Fibroblast of the conjunctiva (primary cell): ENCODE data around the gene TCIRG1.
A peak's percentile ranks its signal among the peaks of the same experiment; 100 is the strongest.
"Not testable (repeated sequence)": the region's sequence is repeated elsewhere in the genome, so short reads cannot be mapped to it uniquely, and the experiment has no call there.

Experiments used
- DNase-seq: peaks from one replicate; pipeline ENCODE4 v3.0.0-alpha.2; 2010; ENCODE audit warnings: low read depth

Gene TCIRG1

DNA sequence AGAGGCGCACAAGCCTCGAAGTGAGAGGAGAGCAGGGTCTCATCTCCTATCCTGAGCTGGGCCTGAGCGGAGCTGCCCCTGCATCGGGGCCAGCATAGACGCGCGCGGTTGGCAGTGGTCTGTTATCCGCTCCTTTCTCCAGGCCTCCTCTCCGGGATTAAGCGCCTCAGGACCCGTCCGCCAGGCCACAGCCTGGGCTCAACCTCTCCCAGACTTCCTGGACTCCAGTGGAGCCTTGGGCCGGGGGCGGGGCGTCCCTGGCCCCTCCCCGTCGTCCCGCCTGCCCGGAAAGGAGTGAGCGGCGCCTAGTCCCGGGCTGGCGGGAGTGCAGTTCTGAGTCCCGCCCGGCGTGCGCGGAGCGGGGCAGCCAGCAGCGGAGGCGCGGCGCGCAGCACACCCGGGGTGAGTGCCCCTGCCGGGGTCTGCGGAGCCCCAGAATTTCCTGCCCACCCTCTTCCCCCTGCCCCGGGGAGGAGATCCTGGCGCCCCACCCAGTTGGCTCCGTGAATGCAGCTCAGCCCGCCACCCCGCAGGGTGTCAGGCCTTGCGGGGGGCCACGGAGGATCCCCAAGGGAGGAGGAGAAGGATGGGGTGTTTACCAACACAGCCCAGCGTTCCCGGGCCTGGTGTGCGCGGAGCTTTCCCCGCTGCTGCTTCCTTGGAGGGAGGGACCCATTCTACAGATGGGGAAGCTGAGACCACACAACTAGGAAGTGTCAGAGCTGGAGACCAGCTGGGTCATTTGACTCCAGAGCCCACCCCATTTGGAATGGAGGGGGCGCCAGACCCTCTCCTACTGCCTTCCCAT is at the start of gene TCIRG1:
TCIRG1 (plus strand) TSS at position 308 of the 808 bp plus-strand sequence. CDS start 2,247 bp downstream, outside the sequence.
- peak; percentile 59 for DNase-seq

- not testable (repeated sequence) for DNase-seq
These were observed 48.1 kb upstream of the TCIRG1 start for GRCh38 chr11:67990546-67991346.

DNA sequence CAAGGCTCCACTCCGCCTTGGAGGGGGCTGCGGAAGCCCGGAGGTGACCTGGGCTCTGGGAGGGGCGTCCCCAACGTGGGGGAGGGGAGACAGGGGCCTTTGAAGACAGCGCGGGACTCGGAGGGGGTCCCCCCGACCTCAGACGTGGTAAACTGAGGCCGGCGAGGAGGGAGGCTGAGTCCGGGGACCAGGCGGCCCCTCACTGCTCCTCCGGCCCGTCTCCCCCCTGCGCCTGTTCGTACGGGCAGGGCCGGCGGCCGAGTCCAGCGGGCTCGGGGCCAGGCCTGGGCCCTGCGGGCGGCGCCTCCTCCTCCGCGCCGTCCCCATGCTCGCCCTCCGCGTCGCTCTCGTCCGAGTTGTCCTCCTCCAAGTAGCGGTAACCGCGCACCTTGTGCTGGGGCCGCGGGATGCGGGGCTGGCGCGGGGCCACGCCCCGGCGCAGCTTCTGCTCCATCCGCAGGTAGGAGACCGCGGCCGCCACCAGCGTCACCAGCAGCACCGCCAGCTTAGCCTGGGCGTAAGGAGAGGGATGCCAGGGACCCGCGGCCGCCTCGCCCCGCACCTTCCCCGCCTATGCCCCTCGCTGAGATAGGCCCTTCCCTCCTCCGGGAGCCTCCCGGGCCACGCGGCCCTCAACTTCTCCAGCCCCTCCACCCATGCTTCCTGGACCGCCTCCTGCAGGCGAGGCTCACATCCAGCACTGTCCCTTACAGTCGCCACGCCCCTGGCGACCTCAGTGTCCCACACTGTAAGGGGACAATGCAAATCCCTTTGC is 47.3 kb upstream of the TCIRG1 start:
- DNase-seq: not testable (repeated sequence)

GRCh38 chr11:67993821-67994220 is 45.0 kb upstream of the TCIRG1 start:
- not testable (repeated sequence) for DNase-seq

DNA sequence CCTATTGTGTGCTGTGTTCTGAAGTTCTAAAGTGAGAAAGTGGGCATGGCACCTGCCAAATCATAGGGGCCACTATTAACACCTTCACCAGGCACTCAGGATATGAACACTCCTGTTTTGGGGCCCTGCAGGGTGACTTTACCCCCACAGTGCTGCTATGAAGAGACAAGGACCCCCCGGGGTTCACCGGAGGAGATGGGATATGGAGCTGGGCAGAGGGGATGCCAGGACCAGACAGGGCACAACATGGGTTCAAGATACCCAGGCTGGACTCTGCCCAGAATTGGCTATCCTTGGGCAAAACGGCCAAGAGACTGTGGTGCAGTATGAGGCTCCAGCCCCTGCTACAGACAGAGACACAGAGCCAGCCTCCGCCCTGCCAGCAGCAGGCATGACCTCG is 44.4 kb upstream of the TCIRG1 start:
- DNase-seq: not testable (repeated sequence)

GRCh38 chr11:67995129-67995528 is 43.7 kb upstream of the TCIRG1 start:
- not testable (repeated sequence) for DNase-seq

- not testable (repeated sequence) for DNase-seq
These were observed 43.2 kb upstream of the TCIRG1 start for GRCh38 chr11:67995579-67995978.

DNA sequence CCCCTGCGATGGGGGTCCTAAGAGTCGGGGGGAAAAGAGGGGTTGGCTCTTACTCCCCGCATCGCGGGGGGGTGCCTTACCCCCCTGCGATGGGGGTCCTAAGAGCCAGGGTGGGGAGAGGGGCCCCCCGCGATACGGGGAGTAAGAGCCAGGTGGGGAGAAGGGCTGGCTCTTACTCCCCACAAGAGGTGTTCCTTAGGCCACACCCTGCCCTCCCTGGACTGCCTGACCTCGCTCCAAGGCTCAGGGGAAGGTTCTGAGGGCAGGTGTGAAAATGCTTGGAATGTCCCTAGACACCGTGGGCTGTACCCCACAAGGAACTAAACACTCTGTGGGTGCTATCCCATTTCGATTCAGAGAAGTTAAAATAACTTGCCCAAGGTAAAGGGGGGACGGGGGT is 42.8 kb upstream of the TCIRG1 start:
- no peak for DNase-seq

DNA sequence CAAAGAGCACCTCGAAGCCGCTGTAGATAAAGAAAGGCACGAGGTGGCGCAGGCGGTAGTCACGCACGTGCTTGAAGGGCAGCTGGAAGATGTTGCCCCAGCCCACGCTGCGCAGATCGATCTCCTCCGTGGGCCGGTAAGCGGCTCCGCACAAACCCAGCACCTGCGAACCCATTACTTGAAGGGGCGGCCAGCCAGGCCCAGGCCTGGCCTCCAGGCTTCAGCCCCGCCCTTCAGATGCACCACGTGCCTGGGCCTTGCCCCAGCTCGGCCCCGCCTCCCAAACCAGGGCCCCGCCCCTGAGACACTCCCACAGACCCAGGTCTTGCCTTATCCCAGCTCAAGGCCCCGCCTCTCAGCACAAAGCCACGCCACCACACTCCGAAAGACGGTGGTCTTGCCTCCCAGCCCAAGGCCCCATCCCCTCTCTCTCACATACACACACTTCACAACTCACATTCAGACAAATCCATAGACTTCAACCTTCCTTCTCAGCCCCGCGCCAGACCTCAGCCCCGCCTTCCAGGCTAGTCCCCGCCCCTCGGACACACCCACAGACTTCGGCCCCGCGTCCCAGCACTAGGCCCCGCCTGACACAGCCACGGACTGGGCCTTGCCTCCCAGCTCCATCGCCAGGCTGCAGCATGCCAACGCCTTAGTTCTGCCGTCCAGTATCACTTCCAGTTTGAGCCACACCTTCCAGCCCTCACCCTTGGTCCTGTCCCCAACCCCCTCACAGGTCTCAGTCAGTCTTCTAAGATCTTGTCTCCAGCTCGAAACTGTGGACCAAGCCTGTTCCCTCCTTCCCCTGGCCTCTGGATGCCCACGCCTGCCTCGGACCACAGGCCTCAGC is 42.0 kb upstream of the TCIRG1 start:
- DNase-seq: no peak

DNA sequence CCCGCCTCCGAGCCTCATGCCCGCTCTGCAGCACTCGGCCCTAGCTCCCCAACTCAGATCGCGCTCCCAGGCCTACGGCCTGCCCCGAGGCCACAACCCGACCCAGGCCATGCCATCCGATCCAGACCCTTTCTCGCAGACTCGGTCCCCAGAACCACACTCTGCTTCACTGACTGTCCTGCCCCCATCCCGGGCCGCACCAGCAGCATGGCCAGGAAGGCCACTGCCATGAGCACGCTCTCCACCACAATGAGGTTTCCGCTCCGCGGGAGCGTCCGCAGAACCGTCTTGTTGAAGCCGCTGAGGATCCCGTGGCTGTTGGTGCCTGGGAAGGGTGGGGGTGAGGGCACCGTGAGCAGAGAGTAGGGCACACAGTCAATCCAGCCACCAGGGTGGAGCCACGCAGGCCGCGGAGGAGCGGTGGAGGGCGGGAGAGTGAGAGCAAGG is 41.3 kb upstream of the TCIRG1 start:
- DNase-seq: no peak

DNA sequence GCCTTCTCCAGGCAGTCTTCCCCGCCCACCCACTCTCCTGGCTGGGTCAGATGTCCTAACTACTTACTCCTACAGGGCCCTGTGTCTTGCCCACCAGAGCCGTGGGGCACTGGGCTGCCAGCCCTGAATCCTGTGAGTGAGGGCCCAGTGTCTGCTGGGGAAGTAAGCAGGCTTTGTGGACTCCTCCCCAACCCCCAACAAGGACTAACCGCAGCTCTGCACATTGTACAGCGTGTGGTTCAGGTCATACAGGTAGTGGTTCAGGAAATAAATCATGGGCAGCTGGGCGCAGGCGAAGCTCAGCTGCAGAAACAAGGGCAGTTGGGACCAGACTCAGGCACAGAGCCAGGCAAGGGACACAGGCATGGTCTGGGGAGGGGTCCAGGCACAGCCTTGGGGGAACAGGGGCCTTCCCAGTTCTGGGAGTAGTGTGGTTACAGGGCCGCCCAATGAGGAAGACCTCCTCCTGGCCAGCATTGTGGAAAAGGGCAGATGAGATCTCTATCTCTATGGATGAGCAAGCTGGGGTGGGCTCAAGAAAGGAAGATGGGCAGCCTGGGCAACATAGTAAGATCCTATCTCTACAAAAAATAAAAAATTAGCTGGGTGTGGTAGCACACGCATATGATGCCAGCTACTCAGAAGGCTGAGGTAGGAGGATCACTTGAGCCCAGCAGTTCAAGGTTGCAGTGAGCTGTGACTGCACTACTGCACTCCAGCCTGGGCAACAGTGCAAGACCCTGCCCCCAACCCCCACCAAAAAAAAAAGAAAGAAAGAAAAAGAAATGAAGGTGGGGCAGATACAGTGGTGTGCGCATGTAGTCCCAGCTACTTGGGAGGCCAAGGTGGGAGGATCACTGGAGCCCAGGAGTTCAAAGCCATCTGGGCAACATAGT is 40.4 kb upstream of the TCIRG1 start:
- DNase-seq: no peak

- DNase-seq: no peak
These were observed 39.6 kb upstream of the TCIRG1 start for GRCh38 chr11:67999201-67999629.

DNA sequence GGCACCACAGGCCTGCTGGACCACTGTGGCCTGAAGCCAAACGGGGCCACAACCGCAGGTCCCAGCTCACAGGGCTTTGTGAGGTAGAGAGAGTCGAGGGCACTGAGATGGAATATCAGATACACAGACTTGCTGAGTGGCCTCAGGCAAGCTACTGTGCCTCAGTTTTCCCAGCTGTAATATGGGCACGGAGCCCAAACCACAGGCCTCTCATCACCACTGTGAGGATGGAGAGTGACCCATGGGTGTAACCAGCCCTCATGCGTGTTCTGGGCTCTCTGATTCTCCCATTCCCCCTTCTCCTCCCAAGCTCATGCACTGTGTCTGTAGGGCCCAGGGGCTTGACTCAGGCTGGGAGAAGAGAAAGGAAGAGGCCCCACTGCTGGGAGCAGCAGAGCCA is 39.1 kb upstream of the TCIRG1 start:
- DNase-seq: no peak

GRCh38 chr11:68002575-68002937 is 36.3 kb upstream of the TCIRG1 start:
- DNase-seq: no peak

DNA sequence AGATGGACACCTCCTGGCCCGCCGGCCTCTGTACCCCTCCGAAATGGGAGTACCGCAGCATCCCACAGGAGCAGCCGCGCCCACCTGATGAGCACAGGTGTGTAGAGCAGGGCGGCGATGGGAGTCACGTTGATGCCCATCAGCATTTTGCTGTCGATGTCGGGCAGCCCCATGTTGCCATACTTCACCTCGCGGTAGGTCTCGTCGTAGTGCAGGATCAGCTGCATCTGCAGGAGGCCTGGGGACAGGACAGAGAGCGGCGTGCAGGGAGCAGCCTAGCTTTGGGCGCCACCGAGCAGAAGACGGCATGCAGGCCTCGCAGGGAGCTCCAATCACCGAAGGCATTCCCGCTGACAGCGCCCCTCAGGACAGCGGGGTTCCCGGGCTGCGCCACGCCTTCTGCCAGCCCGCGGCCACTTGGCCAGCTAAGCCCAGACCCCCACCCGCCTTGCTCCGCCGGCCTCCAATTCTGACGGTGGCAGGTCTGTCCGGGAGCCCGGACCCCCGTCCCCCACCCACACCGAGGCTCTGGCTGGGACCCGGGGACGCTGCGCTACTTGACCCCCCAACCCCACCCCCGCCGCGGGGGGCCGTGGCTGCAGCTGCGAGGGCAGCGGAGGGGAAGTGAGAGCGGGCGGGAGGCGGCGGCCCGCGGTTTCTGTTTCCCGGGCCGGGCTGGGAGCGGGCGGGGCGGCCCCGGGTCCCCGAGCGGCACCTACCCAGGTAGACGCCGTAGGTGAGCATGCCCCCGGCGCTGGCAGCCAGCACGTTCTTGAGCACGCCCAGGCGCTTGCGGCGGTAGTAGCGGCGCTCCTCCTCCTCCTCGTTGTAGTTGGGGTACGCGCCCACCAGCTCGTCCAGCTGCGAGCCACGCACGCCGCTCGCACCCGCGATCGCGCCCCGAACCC is 35.6 kb upstream of the TCIRG1 start:
- no peak for DNase-seq

GRCh38 chr11:68003846-68004550 is 34.8 kb upstream of the TCIRG1 start, which contains the start of gene UNC93B1:
UNC93B1 (minus strand) TSS chr11:68004097; CDS start chr11:68004043, 54 bp downstream.
- DNase-seq: no peak

DNA sequence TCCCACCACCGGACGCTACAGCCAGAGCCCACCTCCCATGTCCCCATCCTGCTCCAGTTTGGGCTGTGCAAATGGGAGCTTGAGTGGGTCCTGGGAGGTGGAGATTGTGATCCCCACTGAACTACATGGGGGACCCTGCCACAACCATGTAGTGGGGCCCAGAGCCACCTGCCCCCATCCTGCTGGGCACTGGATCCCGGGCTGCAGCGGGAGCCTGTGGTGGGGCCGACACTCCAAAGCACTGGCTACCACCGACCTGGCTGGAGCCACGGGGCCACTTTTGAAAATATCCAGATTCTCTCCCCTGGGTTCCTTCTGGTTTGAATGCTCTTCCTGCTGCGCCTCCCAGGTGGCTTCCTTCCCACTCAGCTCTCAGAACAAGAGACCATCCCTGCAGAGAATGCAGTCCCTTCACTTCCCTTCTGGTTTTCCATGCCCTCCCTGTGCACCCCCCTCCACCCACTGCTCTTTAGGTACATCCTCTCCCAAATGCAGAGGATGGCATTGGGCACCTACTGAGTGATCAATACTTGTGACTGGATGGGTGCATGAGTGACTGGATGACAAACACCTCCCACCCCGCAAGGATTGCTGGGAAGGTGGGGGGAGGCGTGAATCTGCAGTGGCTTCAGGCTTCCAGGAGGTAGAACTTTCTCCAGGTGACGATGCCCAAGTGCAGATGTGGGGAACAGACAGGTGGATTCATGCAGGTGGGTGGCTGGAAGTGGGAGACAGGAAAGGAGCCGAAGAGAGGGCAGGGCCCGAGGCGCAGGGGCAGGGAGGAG is 34.1 kb upstream of the TCIRG1 start:
- no peak for DNase-seq
